Muscle layer of colon (tissue), 2 donors: Measurements from ENCODE around the gene RASGRF1.
A peak's percentile ranks its signal among the peaks of the same experiment; 100 is the strongest.

ENCODE experiments used
- H3K27ac ChIP-seq: one replicate; pipeline ENCODE4 v1.7.0; 2013; ENCODE audit warnings: low read depth, mild to moderate bottlenecking, low read length, moderate library complexity
- H3K27me3 ChIP-seq, 2 donors: one replicate each; pipeline ENCODE4 v1.7.0; 2013; ENCODE audit warnings: low read length in 2 of 2, mild to moderate bottlenecking in 2 of 2; ENCODE audit not compliant: insufficient read depth in 2 of 2, control insufficient read depth in 1 of 2
- H3K36me3 ChIP-seq: one replicate; pipeline ENCODE4 v1.7.0; 2013; ENCODE audit warnings: mild to moderate bottlenecking, low read length; ENCODE audit not compliant: insufficient read depth
- H3K4me1 ChIP-seq: one replicate; pipeline ENCODE4 v1.7.0; 2013; ENCODE audit warnings: mild to moderate bottlenecking, low read length; ENCODE audit not compliant: insufficient read depth
- H3K4me3 ChIP-seq, 2 donors: one replicate each; pipeline ENCODE4 v1.7.0; 2013; ENCODE audit warnings: low read length in 2 of 2, low read depth in 1 of 2, mild to moderate bottlenecking in 1 of 2, moderate library complexity in 1 of 2
- H3K9ac ChIP-seq: one replicate; pipeline ENCODE4 v1.7.0; 2013; ENCODE audit warnings: low read length
- H3K9me3 ChIP-seq: one replicate; pipeline ENCODE4 v1.7.0; 2013; ENCODE audit warnings: mild to moderate bottlenecking, low read length
- donor health status: abdominal sarcoma.
- donor health status: Adenocarcinoma of cecum.

RASGRF1 gene

GRCh38 chr15:79090487-79091203, at the start of gene RASGRF1:
TSS of gene RASGRF1 (minus strand) at chr15:79090780. CDS start at chr15:79090498, 282 bp downstream.
- no peak within 1 kb of the TSS for H3K9ac ChIP-seq
- H3K4me3 ChIP-seq: peak within 1 kb of the TSS; percentile 9 to 20
- peaks cover 28 to 51% of the 10 kb centered on the region in 2 donors for H3K27me3 ChIP-seq
- no peaks in the 10 kb centered on the region for H3K4me1 ChIP-seq
- no peaks in the 10 kb centered on the region for H3K9me3 ChIP-seq
- no peaks in the 10 kb centered on the region for H3K36me3 ChIP-seq
- no peak within 1 kb of the TSS for H3K27ac ChIP-seq

GRCh38 chr15:79136434-79137046, 46.0 kb upstream of the RASGRF1 start:
- Histone ChIP-seq H3K9ac (no peak overlapping the region), H3K4me3 (no peak overlapping the region), H3K4me1 (no peaks in the 10 kb centered on the region), H3K36me3 (no peaks in the 10 kb centered on the region), H3K27me3 (no peaks in the 10 kb centered on the region), H3K27ac (no peak overlapping the region), H3K9me3 (no peaks in the 10 kb centered on the region)

- Histone ChIP-seq H3K9me3 (no peaks in the 10 kb centered on the region), H3K4me1 (no peaks in the 10 kb centered on the region), H3K36me3 (no peaks in the 10 kb centered on the region), H3K9ac (no peak overlapping the region), H3K27ac (no peak overlapping the region), H3K4me3 (no peak overlapping the region), H3K27me3 (no peaks in the 10 kb centered on the region)
These were observed 42.7 kb upstream of the RASGRF1 start for GRCh38 chr15:79133309-79133708.

- Histone ChIP-seq H3K27ac (no peak overlapping the region), H3K4me3 (no peak overlapping the region), H3K36me3 (no peaks in the 10 kb centered on the region), H3K27me3 (no peaks in the 10 kb centered on the region), H3K4me1 (no peaks in the 10 kb centered on the region), H3K9ac (no peak overlapping the region), H3K9me3 (no peaks in the 10 kb centered on the region)
These were observed 42.2 kb upstream of the RASGRF1 start for GRCh38 chr15:79132770-79133169.

GRCh38 chr15:79132361-79132760, 41.8 kb upstream of the RASGRF1 start:
- Histone ChIP-seq H3K27ac (no peak overlapping the region), H3K27me3 (no peaks in the 10 kb centered on the region), H3K9ac (no peak overlapping the region), H3K4me1 (no peaks in the 10 kb centered on the region), H3K9me3 (no peaks in the 10 kb centered on the region), H3K36me3 (no peaks in the 10 kb centered on the region), H3K4me3 (no peak overlapping the region)

GRCh38 chr15:79130535-79131130, 40.1 kb upstream of the RASGRF1 start:
- H3K36me3 ChIP-seq: no peaks in the 10 kb centered on the region
- no peaks in the 10 kb centered on the region for H3K27me3 ChIP-seq
- H3K4me3 ChIP-seq: no peak overlapping the region
- H3K9ac ChIP-seq: no peak overlapping the region
- H3K27ac ChIP-seq: no peak overlapping the region
- no peaks in the 10 kb centered on the region for H3K4me1 ChIP-seq
- no peaks in the 10 kb centered on the region for H3K9me3 ChIP-seq

- Histone ChIP-seq H3K4me3 (no peak overlapping the region), H3K9ac (no peak overlapping the region), H3K4me1 (no peaks in the 10 kb centered on the region), H3K9me3 (no peaks in the 10 kb centered on the region), H3K36me3 (no peaks in the 10 kb centered on the region), H3K27me3 (no peaks in the 10 kb centered on the region), H3K27ac (no peak overlapping the region)
These were observed 38.7 kb upstream of the RASGRF1 start for GRCh38 chr15:79129235-79129634.

GRCh38 chr15:79128556-79128955, 38.0 kb upstream of the RASGRF1 start:
- H3K27ac ChIP-seq: no peak overlapping the region
- H3K36me3 ChIP-seq: no peaks in the 10 kb centered on the region
- H3K9ac ChIP-seq: no peak overlapping the region
- H3K27me3 ChIP-seq: no peaks in the 10 kb centered on the region
- H3K4me3 ChIP-seq: no peak overlapping the region
- H3K9me3 ChIP-seq: no peaks in the 10 kb centered on the region
- H3K4me1 ChIP-seq: no peaks in the 10 kb centered on the region

- no peak overlapping the region for H3K9ac ChIP-seq
These were observed 33.8 kb upstream of the RASGRF1 start for GRCh38 chr15:79124388-79124787.

GRCh38 chr15:79122991-79123390, 32.4 kb upstream of the RASGRF1 start:
- no peaks in the 10 kb centered on the region for H3K36me3 ChIP-seq
- H3K4me1 ChIP-seq: no peaks in the 10 kb centered on the region
- no peaks in the 10 kb centered on the region for H3K9me3 ChIP-seq
- H3K9ac ChIP-seq: no peak overlapping the region
- H3K4me3 ChIP-seq: no peak overlapping the region
- H3K27me3 ChIP-seq: no peaks in the 10 kb centered on the region
- no peak overlapping the region for H3K27ac ChIP-seq

More at GRCh38 chr15:79124388-79124787, 33.8 kb upstream of the RASGRF1 start:
- no peaks in the 10 kb centered on the region for H3K9me3 ChIP-seq
- no peak overlapping the region for H3K4me3 ChIP-seq
- H3K27me3 ChIP-seq: no peaks in the 10 kb centered on the region
- no peaks in the 10 kb centered on the region for H3K4me1 ChIP-seq
- H3K27ac ChIP-seq: no peak overlapping the region
- no peaks in the 10 kb centered on the region for H3K36me3 ChIP-seq

- Histone ChIP-seq H3K9me3 (no peaks in the 10 kb centered on the region), H3K36me3 (no peaks in the 10 kb centered on the region), H3K27me3 (no peaks in the 10 kb centered on the region), H3K4me3 (no peak overlapping the region), H3K27ac (no peak overlapping the region), H3K4me1 (no peaks in the 10 kb centered on the region), H3K9ac (no peak overlapping the region)
These were observed 31.8 kb upstream of the RASGRF1 start for GRCh38 chr15:79122391-79122790.
